Stimulated activated effector memory CD8-positive, alpha-beta T cell treated with anti-CD3 and anti-CD28 coated beads, Interleukin-12 subunit alpha, Interleukin-12 subunit beta, amount 100 ng/mL, for 72 hours (primary cell): ENCODE measurements around the gene MIA3.

Experiments used
- ATAC-seq: fragments of 150-1000 bp; cut with Tn5 transposase; 2 replicates; pipeline ENCODE4 v1.10.0; 2021
- DNase-seq, 2 donors: peaks; one replicate each; pipeline ENCODE4 v3.0.0; 2021 to 2022; ENCODE audit warnings: low spot score in 2 of 2
- H3K27ac Mint-ChIP-seq: one replicate; pipeline ENCODE4 v1.8.0; 2022; ENCODE audit warnings: mild to moderate bottlenecking, mixed read lengths
- H3K36me3 Mint-ChIP-seq: one replicate; pipeline ENCODE4 v1.8.0; 2022; ENCODE audit warnings: mild to moderate bottlenecking, mixed read lengths
- H3K4me1 Mint-ChIP-seq: one replicate; pipeline ENCODE4 v1.8.0; 2022; ENCODE audit warnings: mixed read lengths
- H3K4me3 Mint-ChIP-seq: one replicate; pipeline ENCODE4 v1.8.0; 2022; ENCODE audit warnings: mild to moderate bottlenecking, mixed read lengths
- H3K9me3 Mint-ChIP-seq: one replicate; pipeline ENCODE4 v1.8.0; 2022; ENCODE audit warnings: mixed read lengths

MIA3 gene

GRCh38 chr1:222610728-222611127 lies 7.2 kb upstream of the MIA3 start:
- Mint-ChIP-seq H3K27ac (no peak overlapping the region), H3K4me3 (no peak overlapping the region), H3K36me3 (no peaks in the 10 kb centered on the region), H3K4me1 (no peaks in the 10 kb centered on the region), H3K9me3 (no peaks in the 10 kb centered on the region)
- no peak for DNase-seq
- ATAC-seq, result no peak

DNA sequence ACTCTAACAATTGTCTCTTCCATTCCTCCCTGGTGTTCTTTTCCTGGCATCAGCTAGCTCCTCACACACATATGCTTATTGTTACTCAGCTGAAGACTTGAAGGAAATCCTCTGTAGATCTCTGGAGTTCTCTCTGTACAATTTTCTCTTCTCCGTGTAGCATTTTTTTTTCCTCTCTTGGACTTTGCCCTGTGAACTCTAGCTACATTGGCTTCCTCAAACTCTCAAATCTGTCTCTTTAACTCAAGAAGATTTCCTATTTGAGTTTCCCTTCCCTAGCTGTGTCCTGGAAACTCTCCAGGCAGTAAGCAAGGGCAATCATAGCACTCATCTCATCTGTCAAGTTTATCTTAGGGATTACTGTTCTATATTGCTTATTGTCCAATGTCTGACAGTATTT lies 4.3 kb upstream of the MIA3 start:
- no peak for DNase-seq
- no peak for ATAC-seq
- peaks cover 17% of the 10 kb centered on the region for H3K36me3 Mint-ChIP-seq
- H3K27ac Mint-ChIP-seq, result no peak overlapping the region
- no peak overlapping the region for H3K4me3 Mint-ChIP-seq
- H3K9me3 Mint-ChIP-seq, result no peaks in the 10 kb centered on the region
- peaks cover 8% of the 10 kb centered on the region for H3K4me1 Mint-ChIP-seq

GRCh38 chr1:222616525-222616924 lies 1.4 kb upstream of the MIA3 start:
- ATAC-seq, result no peak
- Mint-ChIP-seq H3K4me1 (peaks cover 27% of the 10 kb centered on the region), H3K36me3 (peaks cover 20% of the 10 kb centered on the region), H3K9me3 (no peaks in the 10 kb centered on the region), H3K4me3 (peak overlapping the region; percentile 82), H3K27ac (peak overlapping the region; percentile 94)
- DNase-seq, result no peak

- peak overlapping the region; percentile 94 for H3K27ac Mint-ChIP-seq
- DNase-seq (peak; percentile 67 to 93), ATAC-seq (peak; percentile 96)
- H3K9me3 Mint-ChIP-seq, result no peaks in the 10 kb centered on the region
- peak overlapping the region; percentile 82 for H3K4me3 Mint-ChIP-seq
- peaks cover 27% of the 10 kb centered on the region for H3K4me1 Mint-ChIP-seq
- peaks cover 28% of the 10 kb centered on the region for H3K36me3 Mint-ChIP-seq
These were observed 438 bp upstream of the MIA3 start for GRCh38 chr1:222617367-222617951.

- H3K4me3 Mint-ChIP-seq, result peak overlapping the region; percentile 82
- ATAC-seq (no peak), DNase-seq (peak in 1 of 2 donors; percentile 52)
- H3K36me3 Mint-ChIP-seq, result peaks cover 42% of the 10 kb centered on the region
- peaks cover 32% of the 10 kb centered on the region for H3K4me1 Mint-ChIP-seq
- H3K27ac Mint-ChIP-seq, result peak overlapping the region; percentile 94
- H3K9me3 Mint-ChIP-seq, result no peaks in the 10 kb centered on the region
These were observed 1.1 kb downstream of the MIA3 start for GRCh38 chr1:222618880-222619596.

- no peak for ATAC-seq
- no peak for DNase-seq
- H3K27ac Mint-ChIP-seq, result no peak overlapping the region
- H3K4me1 Mint-ChIP-seq, result peaks cover 32% of the 10 kb centered on the region
- H3K9me3 Mint-ChIP-seq, result no peaks in the 10 kb centered on the region
- peaks cover 57% of the 10 kb centered on the region for H3K36me3 Mint-ChIP-seq
- no peak overlapping the region for H3K4me3 Mint-ChIP-seq
These were observed 2.7 kb downstream of the MIA3 start for GRCh38 chr1:222620566-222620965.

DNA sequence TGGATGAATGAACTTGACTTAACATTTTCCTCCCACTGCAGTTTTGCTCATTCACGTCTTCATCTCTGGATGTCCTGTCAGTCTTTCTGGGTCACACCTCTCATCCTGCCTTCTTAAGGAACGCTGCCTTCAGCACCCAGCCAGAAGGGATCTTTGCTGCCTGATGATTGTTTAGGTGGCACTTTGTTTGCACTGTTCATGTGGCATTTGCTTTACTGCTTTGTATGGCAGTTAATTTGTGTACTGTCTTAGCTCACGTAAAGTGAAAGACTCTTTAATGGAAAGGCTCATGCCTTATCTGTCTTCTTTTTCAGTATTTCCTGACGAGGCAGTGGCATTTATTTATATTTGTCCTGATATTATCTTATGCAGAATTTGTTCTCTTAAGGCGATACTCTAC lies 4.9 kb downstream of the MIA3 start:
- Mint-ChIP-seq H3K27ac (no peak overlapping the region), H3K4me3 (no peak overlapping the region), H3K36me3 (peaks cover 63% of the 10 kb centered on the region), H3K4me1 (peaks cover 24% of the 10 kb centered on the region), H3K9me3 (no peaks in the 10 kb centered on the region)
- DNase-seq (no peak), ATAC-seq (no peak)

DNA sequence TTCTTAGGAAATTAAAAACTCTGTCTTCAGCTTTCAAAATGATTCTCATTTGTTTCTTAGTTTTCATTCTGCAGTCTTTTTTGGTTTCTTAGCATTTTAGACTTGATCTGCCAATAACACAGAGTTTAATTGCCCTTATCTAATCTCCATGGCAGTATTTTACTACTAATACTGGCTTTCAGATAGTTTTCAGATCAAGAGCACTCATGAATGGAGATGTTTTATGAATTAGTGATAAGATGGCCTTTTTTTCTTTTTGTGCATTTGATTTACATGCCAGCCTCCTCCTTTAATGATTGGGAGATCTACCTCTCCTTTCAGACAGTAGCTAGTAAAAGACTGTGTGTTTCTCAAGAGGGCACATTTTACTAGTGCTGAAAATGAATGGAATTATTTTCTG lies 5.6 kb downstream of the MIA3 start:
- H3K36me3 Mint-ChIP-seq, result peaks cover 63% of the 10 kb centered on the region

GRCh38 chr1:222624214-222624613 lies 6.3 kb downstream of the MIA3 start:
- DNase-seq, result no peak
- no peak overlapping the region for H3K4me3 Mint-ChIP-seq
- peaks cover 66% of the 10 kb centered on the region for H3K36me3 Mint-ChIP-seq
- no peak for ATAC-seq
- no peaks in the 10 kb centered on the region for H3K9me3 Mint-ChIP-seq
- peaks cover 27% of the 10 kb centered on the region for H3K4me1 Mint-ChIP-seq
- H3K27ac Mint-ChIP-seq, result no peak overlapping the region

More for the DNA sequence above, 5.6 kb downstream of the MIA3 start:
- H3K27ac Mint-ChIP-seq, result no peak overlapping the region
- H3K4me3 Mint-ChIP-seq, result no peak overlapping the region
- ATAC-seq (no peak), DNase-seq (no peak)
- H3K9me3 Mint-ChIP-seq, result no peaks in the 10 kb centered on the region
- H3K4me1 Mint-ChIP-seq, result peaks cover 24% of the 10 kb centered on the region

GRCh38 chr1:222627232-222627631 lies 9.3 kb downstream of the MIA3 start:
- H3K27ac Mint-ChIP-seq, result no peak overlapping the region
- no peaks in the 10 kb centered on the region for H3K9me3 Mint-ChIP-seq
- DNase-seq (no peak), ATAC-seq (no peak)
- H3K36me3 Mint-ChIP-seq, result peaks cover 81% of the 10 kb centered on the region
- H3K4me3 Mint-ChIP-seq, result no peak overlapping the region
- H3K4me1 Mint-ChIP-seq, result peaks cover 10% of the 10 kb centered on the region

DNA sequence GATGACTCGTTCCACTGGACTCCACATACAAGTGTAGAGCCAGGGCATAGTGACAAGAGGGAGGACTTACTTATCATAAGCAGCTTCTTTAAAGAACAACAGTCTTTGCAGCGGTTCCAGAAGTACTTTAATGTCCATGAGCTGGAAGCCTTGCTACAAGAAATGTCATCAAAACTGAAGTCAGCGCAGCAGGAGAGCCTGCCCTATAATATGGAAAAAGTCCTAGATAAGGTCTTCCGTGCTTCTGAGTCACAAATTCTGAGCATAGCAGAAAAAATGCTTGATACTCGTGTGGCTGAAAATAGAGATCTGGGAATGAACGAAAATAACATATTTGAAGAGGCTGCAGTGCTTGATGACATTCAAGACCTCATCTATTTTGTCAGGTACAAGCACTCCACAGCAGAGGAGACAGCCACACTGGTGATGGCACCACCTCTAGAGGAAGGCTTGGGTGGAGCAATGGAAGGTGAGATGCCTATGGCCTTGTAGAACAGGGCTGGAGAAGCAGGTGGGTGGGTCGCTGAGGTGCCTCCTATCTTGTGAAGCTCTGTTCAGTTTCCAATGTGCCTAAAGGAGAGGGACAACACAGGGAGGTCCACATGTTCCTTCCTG lies 12.1 kb downstream of the MIA3 start:
- no peak for ATAC-seq
- no peak for DNase-seq
- no peak overlapping the region for H3K4me3 Mint-ChIP-seq
- no peaks in the 10 kb centered on the region for H3K9me3 Mint-ChIP-seq
- peaks cover 22% of the 10 kb centered on the region for H3K4me1 Mint-ChIP-seq
- H3K27ac Mint-ChIP-seq, result no peak overlapping the region
- H3K36me3 Mint-ChIP-seq, result peaks cover 78% of the 10 kb centered on the region

- ATAC-seq (no peak), DNase-seq (no peak)
- no peaks in the 10 kb centered on the region for H3K9me3 Mint-ChIP-seq
- H3K36me3 Mint-ChIP-seq, result peaks cover 81% of the 10 kb centered on the region
- no peak overlapping the region for H3K4me3 Mint-ChIP-seq
- H3K4me1 Mint-ChIP-seq, result peaks cover 22% of the 10 kb centered on the region
- H3K27ac Mint-ChIP-seq, result peak overlapping the region; percentile 44
These were observed 13.8 kb downstream of the MIA3 start for GRCh38 chr1:222631611-222632208.

DNA sequence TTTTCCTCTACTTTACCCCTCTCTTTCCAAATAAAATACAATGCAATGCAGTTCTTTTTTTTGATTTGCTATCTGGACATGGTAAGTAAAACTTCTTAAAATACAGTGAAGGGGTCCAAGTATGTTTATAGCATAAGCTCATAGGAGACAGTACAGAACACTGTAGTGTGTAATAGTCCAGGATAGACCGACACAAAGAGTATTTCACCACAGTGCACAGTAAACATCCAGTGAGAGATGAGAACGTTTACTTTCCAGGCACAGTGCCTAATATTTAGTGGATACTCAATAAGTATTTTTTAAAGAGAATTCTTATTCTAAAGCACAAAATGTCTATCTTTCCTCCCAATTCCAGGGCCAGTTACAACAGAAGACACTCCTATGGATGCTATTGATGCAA lies 14.9 kb downstream of the MIA3 start:
- ATAC-seq, result no peak
- Mint-ChIP-seq H3K36me3 (peaks cover 84% of the 10 kb centered on the region), H3K9me3 (no peaks in the 10 kb centered on the region), H3K4me3 (no peak overlapping the region), H3K27ac (no peak overlapping the region), H3K4me1 (peaks cover 22% of the 10 kb centered on the region)
- no peak for DNase-seq

- H3K4me1 Mint-ChIP-seq, result peaks cover 16% of the 10 kb centered on the region
- H3K4me3 Mint-ChIP-seq, result no peak overlapping the region
- DNase-seq, result peak; percentile 64 to 81
- peaks cover 81% of the 10 kb centered on the region for H3K36me3 Mint-ChIP-seq
- no peak overlapping the region for H3K27ac Mint-ChIP-seq
- ATAC-seq, result peak; percentile 78
- H3K9me3 Mint-ChIP-seq, result no peaks in the 10 kb centered on the region
These were observed 16.5 kb downstream of the MIA3 start for GRCh38 chr1:222634180-222635013.
